Activated T-cell treated with anti-CD3 and anti-CD28 coated beads for 1 hour (primary cell): ENCODE measurements around the gene GPR151.
"Not testable (repeated sequence)": the region's sequence is repeated elsewhere in the genome, so short reads cannot be mapped to it uniquely, and the experiment has no call there.

Experiments used
- DNase-seq: peaks from one replicate; pipeline ENCODE4 v3.0.0-alpha.2; 2020; ENCODE audit warnings: low read depth

Gene GPR151

DNA sequence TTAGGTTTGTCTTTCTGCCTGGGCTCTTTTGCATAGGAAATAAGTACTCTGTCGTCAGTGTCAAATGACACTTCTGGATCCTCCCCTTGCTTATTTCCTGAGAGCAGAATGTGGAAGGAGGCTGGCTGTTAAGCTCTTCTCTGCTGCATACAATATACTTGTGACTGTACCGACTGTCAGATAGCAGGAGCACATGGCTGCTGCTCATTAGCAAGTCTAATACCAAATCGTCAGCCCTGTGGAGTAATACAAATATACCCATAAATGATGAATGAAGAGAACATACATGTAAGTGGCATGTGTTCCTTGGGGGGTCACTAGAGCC lies at the start of gene GPR151:
Gene GPR151 (minus strand): TSS at position 40 of the 325 bp plus-strand sequence. CDS start 77 bp downstream, outside the sequence.
- DNase-seq: no peak

DNA sequence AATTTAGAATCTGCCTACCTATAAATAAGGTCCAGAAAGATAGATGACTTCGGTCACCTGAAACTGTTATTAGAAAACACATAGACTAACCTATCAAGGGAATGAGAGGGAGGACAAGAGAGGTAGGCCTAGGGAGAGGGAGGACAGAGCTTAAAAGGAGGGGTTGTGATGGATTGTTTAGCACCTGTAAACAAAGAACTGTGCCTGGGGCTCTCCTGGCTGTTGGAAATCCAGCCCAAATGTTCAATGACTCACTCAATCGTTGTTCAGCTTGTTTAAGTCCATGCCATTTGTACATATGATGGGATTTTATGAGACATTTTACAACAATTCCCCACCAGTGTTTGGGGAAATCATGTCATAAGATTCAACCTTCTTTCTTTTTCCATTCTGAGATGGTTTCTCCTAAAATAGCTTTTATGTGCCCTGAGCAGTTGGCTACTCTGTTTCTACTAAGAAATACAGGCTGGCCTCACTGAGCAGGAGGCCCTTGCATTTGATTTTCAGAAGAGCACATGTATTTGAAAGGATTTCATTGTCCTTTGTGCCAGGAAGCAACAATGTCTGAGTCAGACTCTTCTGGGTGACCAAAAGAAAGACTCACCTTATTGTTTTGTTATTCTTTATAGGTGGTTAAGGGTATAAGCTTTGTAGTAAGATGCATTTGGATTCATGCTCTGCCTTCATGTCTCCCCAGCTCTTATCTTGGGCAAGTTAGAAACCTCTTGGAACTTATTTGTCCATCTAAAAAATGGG lies 48.2 kb upstream of the GPR151 start:
- no peak for DNase-seq

DNA sequence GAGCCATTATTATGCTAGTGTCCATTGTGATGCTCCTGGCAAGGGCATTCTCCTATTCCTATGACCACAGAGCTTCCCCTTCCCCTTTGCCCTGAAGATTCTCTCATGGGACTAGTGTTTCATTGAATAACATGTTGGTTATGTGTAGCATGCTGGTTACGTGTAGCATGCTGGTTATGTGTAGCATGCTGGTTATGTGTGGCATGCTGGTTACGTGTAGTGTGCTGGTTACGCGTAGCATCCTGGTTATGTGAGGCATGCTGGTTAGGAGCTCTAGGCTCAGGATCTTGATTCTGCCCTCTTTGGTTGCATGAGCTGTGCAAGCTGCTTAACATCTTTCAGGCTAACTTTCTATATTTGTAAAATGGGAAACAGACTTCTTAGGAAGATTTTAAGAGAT lies 46.5 kb upstream of the GPR151 start:
- no peak for DNase-seq

DNA sequence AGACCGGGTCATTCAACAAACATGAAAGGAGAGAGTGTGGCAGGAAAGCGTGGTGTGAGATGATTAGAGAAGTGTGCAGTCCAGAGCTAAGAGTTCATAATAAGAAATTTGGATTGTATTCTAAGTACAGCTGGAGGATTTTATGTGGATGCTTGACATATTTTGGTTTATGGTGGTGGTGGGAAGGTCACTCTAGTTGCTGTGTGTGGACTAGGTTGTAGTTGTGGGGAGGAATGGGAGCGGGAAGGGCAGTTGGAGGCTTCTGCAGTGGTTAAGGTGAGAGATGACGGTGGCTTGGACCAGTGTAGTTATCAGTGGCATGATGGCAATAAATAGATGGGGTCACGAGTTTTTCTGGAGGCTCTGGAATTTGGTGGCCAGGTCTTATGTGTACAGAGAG lies 45.7 kb upstream of the GPR151 start:
- no peak for DNase-seq

GRCh38 chr5:146560205-146560812 lies 44.3 kb upstream of the GPR151 start:
- no peak for DNase-seq

DNA sequence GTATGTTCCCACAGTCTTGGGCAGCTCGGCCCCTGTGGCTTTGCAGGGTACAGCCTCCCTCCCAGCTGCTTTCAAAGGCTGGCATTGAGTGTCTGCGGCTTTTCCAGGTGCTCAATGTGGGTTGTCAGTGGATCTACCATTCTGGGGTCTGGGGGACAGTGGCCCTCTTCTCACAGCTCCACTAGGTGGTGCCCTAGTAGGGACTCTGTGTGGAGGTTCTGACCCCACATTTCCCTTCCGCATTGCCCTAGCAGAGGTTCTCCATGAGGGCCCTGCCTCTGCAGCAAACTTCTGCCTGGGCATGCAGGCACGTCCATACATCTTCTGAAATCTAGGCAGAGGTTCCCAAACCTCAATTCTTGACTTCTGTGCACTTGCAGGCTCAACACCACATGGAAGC lies 40.9 kb upstream of the GPR151 start:
- DNase-seq: not testable (repeated sequence)

DNA sequence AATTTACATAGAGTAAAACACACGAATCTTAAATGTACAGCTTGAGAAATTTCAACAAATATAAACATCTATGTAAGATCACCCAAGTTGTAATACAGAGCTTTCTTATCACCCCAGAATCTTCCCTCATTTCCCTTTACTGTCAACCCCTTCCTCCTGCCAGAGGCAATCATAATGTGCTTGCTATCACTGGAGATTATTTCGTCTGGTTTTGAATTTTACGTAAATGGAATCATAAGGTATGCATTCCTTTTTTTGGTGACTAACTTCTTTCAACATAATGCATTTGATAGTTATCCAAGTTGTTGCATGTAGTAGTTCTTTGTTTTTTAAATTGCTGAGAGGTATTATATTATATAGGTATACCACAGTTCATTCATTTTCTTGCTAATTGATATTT lies 37.5 kb upstream of the GPR151 start:
- DNase-seq: no peak

- no peak for DNase-seq
These were observed 33.6 kb upstream of the GPR151 start for GRCh38 chr5:146549615-146550014.

DNA sequence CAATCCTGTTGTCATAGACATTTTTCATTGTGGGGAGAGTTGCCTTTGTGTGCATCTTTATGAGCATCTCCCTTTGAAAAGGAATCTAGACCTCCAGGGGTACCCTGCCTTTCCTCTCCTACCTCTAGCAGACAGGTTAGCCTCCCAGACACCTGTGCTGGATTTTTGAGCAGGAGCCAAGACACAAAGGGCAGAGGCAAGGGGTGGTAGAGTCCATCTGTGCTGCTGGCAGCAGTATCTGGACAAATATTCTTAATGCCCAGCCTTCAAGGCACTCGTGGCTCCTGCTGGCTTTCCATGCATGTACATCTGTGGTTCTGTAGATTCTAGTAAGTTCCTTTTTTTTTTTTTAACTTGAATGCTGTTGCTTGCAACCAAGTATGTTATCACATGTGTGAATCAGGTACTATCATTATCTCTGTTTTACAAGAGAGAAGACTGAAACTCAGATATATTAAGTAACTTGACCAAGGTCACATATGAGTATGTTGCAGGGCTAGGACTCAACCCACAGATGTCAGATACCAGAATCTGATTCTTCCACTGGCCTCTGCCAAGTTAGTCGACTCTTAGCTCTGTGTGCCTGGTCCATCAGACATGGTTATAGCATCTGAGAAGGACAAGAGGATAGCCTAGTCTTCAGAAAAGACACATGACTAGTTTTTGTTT lies 32.9 kb upstream of the GPR151 start:
- DNase-seq: no peak

- no peak for DNase-seq
These were observed 28.2 kb upstream of the GPR151 start for GRCh38 chr5:146544232-146544631.

DNA sequence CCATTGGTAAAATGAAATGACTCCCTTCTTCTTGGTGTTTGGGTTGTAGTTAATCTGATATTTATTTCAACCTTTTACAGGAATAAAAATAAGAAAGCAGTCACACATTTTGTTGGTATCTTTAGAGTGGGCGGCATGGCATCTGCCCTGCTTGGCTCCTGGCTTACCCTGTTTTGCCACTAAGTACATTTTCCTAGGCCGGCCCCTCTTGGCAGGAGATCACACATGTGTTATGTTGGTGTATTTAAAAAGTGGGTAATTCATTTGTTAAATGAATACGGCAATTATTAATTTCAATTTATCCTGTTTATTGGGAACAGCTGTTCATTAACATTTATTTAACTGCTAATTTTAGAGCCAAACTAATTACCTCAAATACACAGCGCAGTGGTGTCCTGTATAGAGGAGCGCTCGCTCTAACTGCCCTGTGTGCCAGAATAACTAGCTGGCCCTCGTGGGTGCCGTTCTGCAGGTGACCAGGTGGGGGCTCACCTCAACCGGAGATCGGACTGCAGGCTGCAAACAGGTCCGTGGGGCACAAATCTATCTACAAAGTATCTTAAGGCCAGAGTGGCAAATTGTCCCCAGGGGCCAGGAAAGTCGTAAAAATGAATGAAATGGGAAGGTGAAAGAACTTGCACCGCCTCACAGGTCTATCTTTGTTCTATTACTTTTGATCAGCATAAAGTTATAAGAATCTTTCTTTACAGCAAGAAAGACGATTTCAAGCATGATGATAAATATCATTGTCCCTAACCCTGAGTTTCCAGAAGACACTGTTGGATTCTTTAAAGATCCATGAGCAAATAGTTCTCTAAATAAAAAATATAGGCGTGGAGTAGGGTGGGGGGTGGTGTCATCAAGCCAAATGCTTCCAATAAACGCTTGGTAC lies 26.2 kb upstream of the GPR151 start:
- DNase-seq: peak; percentile 57

- no peak for DNase-seq
These were observed 24.4 kb upstream of the GPR151 start for GRCh38 chr5:146540414-146540813.

DNA sequence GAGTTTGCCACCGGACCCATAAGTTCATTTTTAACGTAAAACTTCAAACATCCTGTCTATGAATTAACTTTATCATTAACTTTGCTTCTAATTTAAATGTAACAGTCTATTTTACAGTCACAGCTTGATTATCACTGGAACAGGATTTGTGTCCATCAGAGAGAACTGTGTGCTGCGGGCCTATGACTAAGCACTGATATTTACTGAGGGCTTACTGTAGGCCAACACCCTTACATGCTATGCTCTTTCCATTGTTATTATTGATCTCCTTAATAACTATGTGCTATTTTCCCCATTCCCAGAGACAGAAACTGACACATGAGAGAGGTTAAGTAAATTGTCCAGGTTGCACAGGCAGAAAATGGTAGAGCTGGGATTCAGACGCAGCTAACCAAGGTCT lies 24.0 kb upstream of the GPR151 start:
- no peak for DNase-seq

DNA sequence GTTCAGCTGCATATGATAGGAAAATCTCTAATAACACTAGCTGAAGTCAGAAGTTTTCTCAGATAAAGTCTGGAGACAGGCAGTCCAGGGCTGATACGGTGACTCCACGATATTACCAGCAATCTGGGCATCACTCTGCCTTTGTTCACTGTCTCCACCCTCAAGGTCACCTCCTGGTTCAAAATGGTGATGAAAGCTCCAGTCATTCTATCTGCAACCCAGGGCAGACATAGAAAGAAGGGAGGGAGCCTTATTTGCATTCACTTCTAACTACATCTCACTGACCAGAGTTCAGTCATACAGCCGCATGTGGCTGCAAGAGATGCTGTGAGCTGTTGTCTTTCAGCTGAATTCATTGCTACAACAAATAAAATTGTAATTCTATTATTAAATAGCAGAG lies 22.4 kb upstream of the GPR151 start:
- DNase-seq: no peak

GRCh38 chr5:146533882-146534281 lies 17.9 kb upstream of the GPR151 start:
- DNase-seq: no peak

GRCh38 chr5:146533260-146533857 lies 17.4 kb upstream of the GPR151 start:
- peak; percentile 64 for DNase-seq

- no peak for DNase-seq
These were observed 14.0 kb upstream of the GPR151 start for GRCh38 chr5:146529984-146530383.

DNA sequence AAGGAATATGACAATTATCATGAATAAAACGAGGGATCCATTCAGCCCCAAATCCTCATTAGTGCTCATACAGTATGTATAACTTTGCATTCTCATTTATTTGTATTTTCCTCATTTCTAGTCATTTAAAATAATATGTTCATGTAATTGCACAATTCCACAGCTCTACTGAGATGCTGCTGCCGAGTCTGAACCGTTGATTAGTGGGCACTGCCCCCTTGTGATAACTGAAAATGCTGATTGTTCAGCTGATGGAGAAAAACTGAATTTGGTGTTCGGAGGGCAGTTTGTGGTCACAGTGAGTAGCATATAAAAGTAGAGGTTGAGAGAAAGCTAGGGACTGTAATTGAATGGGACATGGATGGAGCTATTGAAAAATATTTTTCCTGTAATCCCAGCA lies 12.2 kb upstream of the GPR151 start:
- no peak for DNase-seq

DNA sequence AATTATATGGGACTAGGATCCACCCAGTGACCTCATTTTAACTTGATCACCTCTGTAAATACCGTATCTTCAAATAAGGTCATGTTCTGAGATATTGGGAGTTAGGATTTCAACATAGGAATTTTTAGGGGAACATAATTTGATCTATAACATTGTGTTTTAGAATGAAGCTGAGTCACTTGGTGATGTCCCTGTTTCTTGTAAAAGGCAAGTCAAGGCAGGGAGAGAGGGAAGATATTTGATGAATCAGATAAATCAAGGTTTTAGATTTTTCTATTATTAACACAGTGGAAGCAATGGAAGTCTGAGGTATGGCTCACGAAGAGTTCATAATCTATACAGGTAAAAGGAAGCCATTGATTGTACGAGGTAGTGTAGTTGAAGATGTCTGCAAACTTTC lies 11.8 kb upstream of the GPR151 start:
- no peak for DNase-seq

- no peak for DNase-seq
These were observed 7.7 kb upstream of the GPR151 start for GRCh38 chr5:146523698-146524097.

DNA sequence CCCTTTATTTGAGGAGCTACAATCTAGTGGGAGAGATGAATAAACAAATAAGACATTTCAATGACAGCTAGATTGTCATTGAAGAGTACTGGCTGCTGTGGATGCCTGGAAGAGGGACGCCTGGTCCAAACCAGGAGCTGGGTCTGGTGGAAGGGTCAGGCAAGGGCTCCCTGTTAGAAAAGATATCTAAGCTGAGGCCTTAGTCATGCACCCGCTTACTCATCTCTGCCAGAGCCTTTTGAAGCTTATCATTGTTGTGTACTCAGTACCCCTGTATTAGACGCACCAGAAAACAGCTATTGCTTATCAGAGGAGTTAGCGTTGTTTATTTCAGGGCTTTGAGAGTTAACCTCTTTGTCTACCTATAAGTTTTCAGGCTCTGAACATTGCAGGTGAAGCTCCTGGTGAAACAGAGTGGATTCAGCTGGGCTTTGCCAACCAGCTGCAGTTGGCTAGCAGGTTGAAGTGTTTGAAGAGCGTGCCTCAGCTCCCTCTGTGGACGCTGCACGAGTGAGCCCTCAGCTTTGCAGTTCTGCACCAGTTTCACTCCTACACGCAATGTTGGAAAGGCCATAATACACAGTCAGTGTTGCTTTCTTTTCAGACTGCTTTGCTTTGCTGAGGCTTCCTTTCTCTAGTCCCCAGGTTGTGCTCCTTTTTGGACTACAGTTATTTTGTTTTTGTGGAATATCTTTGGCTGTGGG lies 5.6 kb upstream of the GPR151 start:
- DNase-seq: no peak
